Mesothelial cell of epicardium (in vitro differentiated cells): ENCODE data around the gene GOLGA2. TPM values are rescaled to one million over a fixed set of nuclear protein-coding genes. Genes with fewer than 3 reads are reported as not detected.

Source experiments
- DNase-seq, 2 experiments: peaks; one replicate each; pipeline ENCODE4 v3.0.0; 2021; ENCODE audit warnings: low spot score in 2 of 2; ENCODE audit not compliant: unreplicated experiment in 2 of 2
- H3K27ac Mint-ChIP-seq: 2 replicates; pipeline ENCODE4 v1.8.0; 2021; ENCODE audit warnings: mixed read lengths
- H3K27me3 Mint-ChIP-seq: 2 replicates; pipeline ENCODE4 v1.8.0; 2021; ENCODE audit warnings: low read depth, mixed read lengths
- H3K36me3 Mint-ChIP-seq: 2 replicates; pipeline ENCODE4 v1.8.0; 2021; ENCODE audit warnings: mixed read lengths
- H3K4me1 Mint-ChIP-seq: 2 replicates; pipeline ENCODE4 v1.8.0; 2021; ENCODE audit warnings: mixed read lengths
- H3K4me3 Mint-ChIP-seq: 2 replicates; pipeline ENCODE4 v1.8.0; 2021; ENCODE audit warnings: mild to moderate bottlenecking, moderate library complexity, mixed read lengths
- H3K9me3 Mint-ChIP-seq: 2 replicates; pipeline ENCODE4 v1.8.0; 2021; ENCODE audit warnings: mixed read lengths
- total RNA-seq: library from RNA; stranded (reverse); gene quantifications from 3 replicates; pipeline ENCODE4 v1.2.1, GENCODE V29; 2021
- TF ChIP-seq, protein P1 (sequence below): fragments of 200-600 bp; sonication (generic); IDR thresholded peaks from one replicate; pipeline ENCODE4 v1.5.0; 2021; ENCODE audit warnings: antibody characterized with exemption; ENCODE audit not compliant: unreplicated experiment

GOLGA2 gene
- total RNA-seq, 1 donor from 2014 or later = 195 TPM

DNA sequence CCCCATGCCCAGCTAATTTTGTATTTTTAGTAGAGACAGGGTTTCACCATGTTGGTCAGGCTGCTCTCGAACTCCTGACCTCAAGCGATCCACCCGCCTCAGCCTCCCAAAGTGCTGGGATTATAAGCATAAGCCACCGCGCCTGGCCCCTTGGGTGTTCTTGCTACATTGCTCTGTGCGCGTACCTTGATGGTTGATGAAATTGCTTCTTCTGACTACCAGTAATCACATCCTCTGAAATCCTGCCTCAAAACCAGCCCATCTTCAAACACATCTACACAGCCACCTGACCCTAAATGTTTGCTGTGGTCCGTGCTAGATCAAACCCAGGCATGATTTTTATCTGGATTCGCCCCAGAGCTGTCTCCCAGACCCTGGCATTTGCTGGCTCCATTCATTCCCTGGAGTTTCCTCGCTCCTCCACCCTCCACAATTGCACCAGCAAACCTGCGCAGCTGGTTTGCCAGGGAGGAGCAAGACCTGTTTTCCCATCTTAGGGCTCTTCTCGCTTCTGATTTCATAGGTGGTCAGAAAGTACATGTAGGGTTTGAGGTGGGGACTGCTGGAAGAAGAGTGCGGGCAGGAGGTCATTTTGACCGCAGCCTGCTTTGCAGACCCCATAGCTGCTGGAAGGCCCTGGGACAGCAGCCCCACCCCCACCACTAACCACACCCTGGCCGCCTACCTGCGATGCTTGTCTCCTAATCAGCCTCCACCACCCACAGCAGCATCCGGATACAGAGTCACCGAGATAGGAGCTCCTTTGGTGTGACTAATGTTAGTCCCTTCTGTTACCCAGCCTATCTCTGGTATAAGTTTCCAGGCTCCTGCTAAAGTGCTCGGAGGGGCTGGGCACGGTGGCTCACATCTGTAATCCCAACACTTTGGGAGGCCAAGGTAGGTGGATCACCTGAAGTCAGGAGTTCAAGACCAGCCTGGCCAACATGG, 23.0 kb upstream of the GOLGA2 start:
- Mint-ChIP-seq H3K27ac (peak overlapping the region; percentile 47), H3K27me3 (no peaks in the 10 kb centered on the region), H3K9me3 (no peaks in the 10 kb centered on the region), H3K4me1 (peaks cover 7% of the 10 kb centered on the region), H3K4me3 (no peak overlapping the region), H3K36me3 (peaks cover 2% of the 10 kb centered on the region)
- DNase-seq = no peak
- TF ChIP-seq, protein P1, sequence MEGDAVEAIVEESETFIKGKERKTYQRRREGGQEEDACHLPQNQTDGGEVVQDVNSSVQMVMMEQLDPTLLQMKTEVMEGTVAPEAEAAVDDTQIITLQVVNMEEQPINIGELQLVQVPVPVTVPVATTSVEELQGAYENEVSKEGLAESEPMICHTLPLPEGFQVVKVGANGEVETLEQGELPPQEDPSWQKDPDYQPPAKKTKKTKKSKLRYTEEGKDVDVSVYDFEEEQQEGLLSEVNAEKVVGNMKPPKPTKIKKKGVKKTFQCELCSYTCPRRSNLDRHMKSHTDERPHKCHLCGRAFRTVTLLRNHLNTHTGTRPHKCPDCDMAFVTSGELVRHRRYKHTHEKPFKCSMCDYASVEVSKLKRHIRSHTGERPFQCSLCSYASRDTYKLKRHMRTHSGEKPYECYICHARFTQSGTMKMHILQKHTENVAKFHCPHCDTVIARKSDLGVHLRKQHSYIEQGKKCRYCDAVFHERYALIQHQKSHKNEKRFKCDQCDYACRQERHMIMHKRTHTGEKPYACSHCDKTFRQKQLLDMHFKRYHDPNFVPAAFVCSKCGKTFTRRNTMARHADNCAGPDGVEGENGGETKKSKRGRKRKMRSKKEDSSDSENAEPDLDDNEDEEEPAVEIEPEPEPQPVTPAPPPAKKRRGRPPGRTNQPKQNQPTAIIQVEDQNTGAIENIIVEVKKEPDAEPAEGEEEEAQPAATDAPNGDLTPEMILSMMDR = no peak

- TF ChIP-seq, protein P1 = no peak
- no peak overlapping the region for H3K4me3 Mint-ChIP-seq
- no peaks in the 10 kb centered on the region for H3K9me3 Mint-ChIP-seq
- H3K36me3 Mint-ChIP-seq = peaks cover 3% of the 10 kb centered on the region
- H3K27me3 Mint-ChIP-seq = no peaks in the 10 kb centered on the region
- peaks cover 7% of the 10 kb centered on the region for H3K4me1 Mint-ChIP-seq
- H3K27ac Mint-ChIP-seq = no peak overlapping the region
- no peak for DNase-seq
These were observed 21.5 kb upstream of the GOLGA2 start for GRCh38 chr9:128297221-128297773.

DNA sequence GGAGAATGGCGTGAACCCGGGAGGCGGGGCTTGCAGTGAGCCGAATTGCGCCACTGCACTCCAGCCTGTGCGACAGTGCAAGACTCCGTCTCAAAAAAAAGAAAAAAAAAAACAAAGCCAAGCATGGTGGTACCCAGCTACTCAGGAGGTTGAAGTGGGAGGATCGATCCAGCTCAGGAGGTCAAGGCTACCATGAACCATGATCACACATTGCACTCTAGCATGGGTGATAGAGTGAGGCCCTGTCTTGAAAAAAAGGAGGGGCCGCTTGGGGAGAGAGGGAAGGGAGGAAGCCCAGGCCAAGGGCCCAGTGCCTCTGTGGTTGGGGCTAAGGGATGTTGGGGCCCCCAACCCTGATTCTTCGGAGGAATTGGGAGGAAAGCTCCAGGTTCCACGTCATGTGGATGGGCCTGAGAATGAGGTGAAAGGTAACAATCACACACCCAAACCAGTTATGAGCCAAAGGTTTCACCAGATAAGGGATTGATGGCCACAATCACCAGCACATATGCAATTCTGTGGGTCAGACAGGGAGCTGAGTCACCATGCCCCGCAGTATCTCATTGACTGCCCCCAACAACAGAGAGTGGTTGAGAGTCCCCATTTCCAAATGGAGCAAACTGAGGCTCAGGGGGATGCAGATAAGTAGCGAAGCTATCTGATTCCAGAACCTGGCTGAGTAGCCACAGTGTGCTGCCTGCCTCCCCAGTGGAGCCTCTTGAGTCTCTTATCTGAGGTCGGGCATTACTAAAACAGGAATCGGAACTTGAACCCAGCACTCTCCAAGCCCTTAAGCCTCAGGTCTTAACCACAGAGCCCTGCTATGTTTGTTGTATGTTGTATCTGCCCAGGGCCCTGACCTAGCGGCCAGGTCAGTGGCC, 20.8 kb upstream of the GOLGA2 start:
- no peak for DNase-seq
- H3K36me3 Mint-ChIP-seq = peaks cover 3% of the 10 kb centered on the region
- H3K27me3 Mint-ChIP-seq = no peaks in the 10 kb centered on the region
- H3K4me3 Mint-ChIP-seq = no peak overlapping the region
- H3K27ac Mint-ChIP-seq = no peak overlapping the region
- TF ChIP-seq, protein P1 = no peak
- H3K9me3 Mint-ChIP-seq = no peaks in the 10 kb centered on the region
- peaks cover 7% of the 10 kb centered on the region for H3K4me1 Mint-ChIP-seq

DNA sequence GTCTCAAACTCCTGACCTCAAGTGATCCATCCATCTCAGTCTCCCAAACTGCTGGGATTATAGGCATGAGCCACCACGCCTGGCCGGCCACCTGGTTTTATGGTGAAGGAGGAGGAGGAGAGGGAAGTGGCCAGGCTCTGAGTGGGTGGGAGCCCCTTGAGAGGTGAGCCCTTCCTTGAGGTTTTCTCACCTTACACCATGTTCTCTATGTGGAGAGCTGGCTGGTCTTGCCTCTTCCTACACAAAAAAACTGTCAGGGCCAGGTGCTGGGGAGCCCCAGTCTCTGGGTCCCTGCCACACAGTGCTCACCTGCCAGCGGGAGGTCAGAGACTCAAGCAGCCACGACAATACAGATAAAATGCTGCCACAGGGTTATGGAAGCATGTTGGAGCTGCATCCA, 18.3 kb upstream of the GOLGA2 start:
- Mint-ChIP-seq H3K27ac (no peak overlapping the region), H3K9me3 (no peaks in the 10 kb centered on the region), H3K4me1 (peaks cover 7% of the 10 kb centered on the region), H3K27me3 (no peaks in the 10 kb centered on the region), H3K36me3 (peaks cover 4% of the 10 kb centered on the region), H3K4me3 (no peak overlapping the region)
- TF ChIP-seq, protein P1 = no peak
- no peak for DNase-seq

DNA sequence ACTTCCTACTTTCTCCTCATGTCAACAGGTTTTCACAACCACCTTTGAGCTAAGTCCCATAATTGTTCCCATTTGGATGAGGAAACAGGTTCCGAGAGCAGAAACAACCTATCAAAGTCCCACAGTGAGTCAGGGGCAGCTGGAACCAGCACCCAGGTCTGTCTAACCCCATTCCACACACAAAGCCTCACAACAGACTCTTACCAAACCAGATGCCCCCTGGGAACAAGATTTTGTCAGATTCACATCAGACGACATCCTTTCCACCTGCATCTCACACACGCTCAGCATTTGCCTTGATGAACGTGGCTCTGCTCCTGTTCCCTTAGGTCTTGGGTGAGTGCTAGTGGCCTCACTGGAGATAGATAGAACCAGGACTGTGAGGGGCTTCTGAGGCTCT, 17.3 kb upstream of the GOLGA2 start:
- Mint-ChIP-seq H3K9me3 (no peaks in the 10 kb centered on the region), H3K4me1 (peaks cover 1% of the 10 kb centered on the region), H3K27ac (no peak overlapping the region), H3K27me3 (no peaks in the 10 kb centered on the region), H3K4me3 (no peak overlapping the region), H3K36me3 (peaks cover 11% of the 10 kb centered on the region)
- TF ChIP-seq, protein P1 = no peak
- DNase-seq = no peak
